Endothelial cell of umbilical vein (primary cell): ENCODE measurements around the gene CXCL10. TPM values are rescaled to one million over a fixed set of nuclear protein-coding genes. Genes with fewer than 3 reads are reported as not detected.

Experiments used
- BruUV-seq: library from RNA; stranded (reverse); fragments of 400-500 nt; replicated peaks from 2 replicates; lab custom pipeline; 2021; lab: Mats Ljungman, UMichigan
- CTCF ChIA-PET: fragments of 300-600, 350-600 bp; sonication (Branson Sonifier 250); formaldehyde crosslinking; loops from one replicate; lab custom pipeline; 2021; ENCODE audit warnings: antibody characterized with exemption, inconsistent platforms; lab: Charles Lee
- POLR2A ChIA-PET: fragments of 300-600, 350-600 bp; sonication (Branson Sonifier 250); formaldehyde crosslinking; loops from one replicate; lab custom pipeline; 2021; ENCODE audit warnings: antibody characterized with exemption, inconsistent platforms; lab: Charles Lee
- DNase-seq: peaks from one replicate; pipeline ENCODE4 v3.0.0-alpha.2; 2011; ENCODE audit warnings: low read depth, low spot score
- FAIRE-seq: peaks from 2 replicates; lab custom pipeline; 2011; peaks lifted over from hg19 to GRCh38; lab: Jason Lieb, UNC
- H2AFZ ChIP-seq: 2 replicates; pipeline ENCODE4 v1.6.0; 2012; ENCODE audit warnings: low read depth, low read length, control low read depth, inconsistent platforms
- H3K27ac ChIP-seq: 2 replicates; pipeline ENCODE4 v1.5.1; 2011; ENCODE audit warnings: low read depth, mild to moderate bottlenecking, control low read depth, low read length, moderate library complexity; ENCODE audit not compliant: insufficient read depth
- H3K27me3 ChIP-seq, 2 experiments: 2 replicates each; pipeline versions ENCODE4 v1.6.0 to v1.6.1; 2011; ENCODE audit warnings: low read length in 2 of 2, mixed read lengths in 1 of 2; ENCODE audit not compliant: control insufficient read depth in 2 of 2, insufficient read depth in 2 of 2
- H3K36me3 ChIP-seq, 2 experiments: 2 replicates in 1 of 2; 3 replicates in 1 of 2; pipeline ENCODE4 v1.5.1; 2011; ENCODE audit warnings: low read length in 2 of 2, mild to moderate bottlenecking in 1 of 2, moderate library complexity in 1 of 2; ENCODE audit not compliant: control insufficient read depth in 2 of 2, insufficient read depth in 2 of 2; ENCODE audit errors: extremely low read depth in 1 of 2
- H3K4me1 ChIP-seq: 3 replicates; pipeline ENCODE4 v1.5.1; 2011; ENCODE audit warnings: mild to moderate bottlenecking, low read length; ENCODE audit not compliant: control insufficient read depth, insufficient read depth; ENCODE audit errors: extremely low read depth
- H3K4me2 ChIP-seq: 2 replicates; pipeline ENCODE4 v1.6.1; 2011; ENCODE audit warnings: low read length, control low read depth, mixed read lengths; ENCODE audit not compliant: insufficient read depth
- H3K4me3 ChIP-seq, 3 experiments: fragments of 200-600 bp in 1 of 3; sonication (generic), shearing (Covaris generic) in 1 of 3; replicated peaks in 1 of 3; 2 replicates each; pipeline ENCODE4 v1.5.1; 2011 to 2016; ENCODE audit warnings: control low read depth in 3 of 3, low read length in 3 of 3, mild to moderate bottlenecking in 2 of 3, inconsistent platforms in 1 of 3, low read depth in 1 of 3, moderate library complexity in 1 of 3; ENCODE audit not compliant: insufficient read depth in 1 of 3
- H3K79me2 ChIP-seq: 2 replicates; pipeline ENCODE4 v1.6.0; 2012; ENCODE audit warnings: low read length, inconsistent platforms; ENCODE audit not compliant: control insufficient read depth, insufficient read depth
- H3K9ac ChIP-seq: replicated peaks from 2 replicates; pipeline ENCODE3; 2011; ENCODE audit warnings: low read length, control low read depth; ENCODE audit not compliant: insufficient read depth; ENCODE audit errors: extremely low read depth
- H3K9me1 ChIP-seq: replicated peaks from 3 replicates; pipeline ENCODE4 v1.6.0; 2011; ENCODE audit warnings: mild to moderate bottlenecking, low read length; ENCODE audit not compliant: control insufficient read depth, insufficient read depth; ENCODE audit errors: extremely low read depth
- H3K9me3 ChIP-seq: replicated peaks from 2 replicates; pipeline ENCODE4 v1.5.1; 2012; ENCODE audit warnings: low read length, inconsistent platforms; ENCODE audit not compliant: control insufficient read depth, insufficient read depth
- H4K20me1 ChIP-seq: replicated peaks from 2 replicates; pipeline ENCODE3; 2011; ENCODE audit warnings: mild to moderate bottlenecking, low read length; ENCODE audit not compliant: control insufficient read depth, insufficient read depth; ENCODE audit errors: extremely low read depth
- EZH2 ChIP-seq: IDR thresholded peaks from 2 replicates; pipeline ENCODE4 v1.6.1; 2012; ENCODE audit warnings: borderline replicate concordance, low read depth, mild to moderate bottlenecking, moderate library complexity, low read length, inconsistent platforms; ENCODE audit not compliant: severe bottlenecking
- FOS ChIP-seq: IDR thresholded peaks from 2 replicates; pipeline ENCODE4 v1.6.1; 2011; ENCODE audit warnings: mild to moderate bottlenecking, low read length, moderate library complexity, borderline replicate concordance; ENCODE audit not compliant: insufficient read depth
- GATA2 ChIP-seq: IDR thresholded peaks from 2 replicates; pipeline ENCODE4 v1.7.0; 2011; ENCODE audit warnings: low read depth, mild to moderate bottlenecking, moderate library complexity, mixed read lengths, low read length; ENCODE audit not compliant: insufficient read length, insufficient read depth
- JUN ChIP-seq: IDR thresholded peaks from 2 replicates; pipeline ENCODE4 v1.6.1; 2011; ENCODE audit warnings: borderline replicate concordance, low read depth; ENCODE audit not compliant: insufficient read length, insufficient read depth
- POLR2A ChIP-seq: IDR thresholded peaks from 2 replicates; pipeline ENCODE4 v1.6.1; 2012; ENCODE audit warnings: low read depth, mild to moderate bottlenecking, control low read depth, low read length
- POLR2AphosphoS5 ChIP-seq: IDR thresholded peaks from 2 replicates; pipeline ENCODE4 v1.6.1; 2012; ENCODE audit warnings: low read depth, mild to moderate bottlenecking, control low read depth, low read length, moderate library complexity; ENCODE audit not compliant: insufficient read depth
- dilution Hi-C: fragments of 300-500 bp; cut with MboI; formaldehyde crosslinking; loops from one replicate; pipeline ENCODE4 v1.15.0; 2019; ENCODE audit warnings: low sequenced_read_pairs; ENCODE audit not compliant: extremely low pct_ligation_motif_present
- intact Hi-C: fragments of 100-400 bp; cut with micrococcal nuclease; formaldehyde crosslinking; loops from one replicate; pipeline ENCODE4 v1.10.0; 2022
- polyA plus RNA-seq, 4 experiments: library from polyadenylated mRNA; depleted of rRNA in 3 of 4; stranded (reverse) in 3 of 4; unstranded in 1 of 4; fragments of >200 nt; gene quantifications; 2 replicates each; pipeline versions ENCODE4 v1.2.1 to v1.2.3, GENCODE V29; 2011 to 2012; ENCODE audit warnings: missing spikeins in 1 of 4
- total RNA-seq: library from RNA; stranded (reverse); gene quantifications from 2 replicates; pipeline ENCODE4 v1.2.3, GENCODE V29; 2021
- TF ChIP-seq, protein P1 (sequence below), 2 donors: IDR thresholded peaks; 1 replicate in 1 of 2; 2 replicates in 1 of 2; pipeline ENCODE4 v1.5.1; 2011; ENCODE audit warnings: low read length in 2 of 2, mild to moderate bottlenecking in 2 of 2, moderate library complexity in 2 of 2, control low read depth in 1 of 2, inconsistent platforms in 1 of 2, low read depth in 1 of 2; ENCODE audit not compliant: insufficient read depth in 1 of 2; ENCODE audit errors: extremely low read depth in 1 of 2
- TF ChIP-seq, protein P2 (sequence below): IDR thresholded peaks from 2 replicates; pipeline ENCODE4 v1.6.1; 2011; ENCODE audit not compliant: insufficient read depth, insufficient read length

Gene CXCL10
- total and polyA plus RNA-seq, 2 donors (not counting 3 experiments of a cell fraction or from before 2014, with no cell fraction given) = 0.18 TPM; not detected in 1

DNA sequence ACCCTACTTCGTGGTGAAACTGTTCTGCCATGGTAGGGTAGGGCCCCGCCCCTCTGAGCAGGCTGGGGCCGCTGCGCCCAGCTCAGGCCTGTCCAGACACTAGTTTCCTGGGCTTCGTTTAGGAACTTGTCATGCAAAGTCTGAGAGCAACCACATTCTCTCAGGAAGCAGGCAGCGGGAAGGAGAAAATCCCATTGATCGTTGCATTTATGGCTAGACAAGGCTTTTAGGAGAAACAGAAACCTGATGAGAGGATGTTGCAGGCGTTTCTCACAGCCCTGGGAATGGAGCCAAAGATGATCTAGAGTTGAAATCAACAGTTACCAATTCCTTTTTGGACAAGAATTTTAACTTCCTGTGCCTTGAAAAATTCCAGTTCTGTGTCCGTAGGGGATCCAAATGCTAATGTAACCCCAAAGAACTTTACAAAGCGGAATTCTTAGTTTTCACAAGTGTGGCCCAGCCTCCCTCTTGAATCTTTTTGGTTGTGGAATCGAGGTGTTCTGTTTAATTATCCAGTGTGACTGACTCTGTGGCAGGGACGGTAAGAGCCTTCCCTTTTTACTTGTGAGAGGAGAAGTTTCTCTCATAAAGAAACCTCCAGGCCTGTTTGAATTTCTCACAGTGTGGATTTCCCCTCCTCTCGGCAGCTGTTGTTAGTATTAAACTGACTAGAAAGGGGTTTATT, 11.5 kb downstream of the CXCL10 start:
- Histone ChIP-seq H3K79me2 (no peaks in the 10 kb centered on the region), H3K4me3 (no peak overlapping the region), H3K9ac (no peak overlapping the region), H3K27me3 (no peaks in the 10 kb centered on the region), H2AFZ (peak overlapping the region; percentile 72), H4K20me1 (no peaks in the 10 kb centered on the region), H3K4me2 (peak overlapping the region; percentile 31), H3K9me1 (no peaks in the 10 kb centered on the region), H3K27ac (no peak overlapping the region), H3K36me3 (no peaks in the 10 kb centered on the region), H3K9me3 (no peaks in the 10 kb centered on the region), H3K4me1 (peaks cover 5% of the 10 kb centered on the region)
- BruUV-seq = no TSS peak
- DNase-seq = peak; percentile 40
- intact Hi-C loops = no loop called here
- ChIA-PET CTCF (interaction anchor here (1.0 kb wide), 1 partner anchor 16 kb away, joined by 4 read pairs; no protein-coding TSS in a partner anchor), POLR2A (no interaction called here)
- FAIRE-seq = no peak
- TF ChIP-seq, protein P1, sequence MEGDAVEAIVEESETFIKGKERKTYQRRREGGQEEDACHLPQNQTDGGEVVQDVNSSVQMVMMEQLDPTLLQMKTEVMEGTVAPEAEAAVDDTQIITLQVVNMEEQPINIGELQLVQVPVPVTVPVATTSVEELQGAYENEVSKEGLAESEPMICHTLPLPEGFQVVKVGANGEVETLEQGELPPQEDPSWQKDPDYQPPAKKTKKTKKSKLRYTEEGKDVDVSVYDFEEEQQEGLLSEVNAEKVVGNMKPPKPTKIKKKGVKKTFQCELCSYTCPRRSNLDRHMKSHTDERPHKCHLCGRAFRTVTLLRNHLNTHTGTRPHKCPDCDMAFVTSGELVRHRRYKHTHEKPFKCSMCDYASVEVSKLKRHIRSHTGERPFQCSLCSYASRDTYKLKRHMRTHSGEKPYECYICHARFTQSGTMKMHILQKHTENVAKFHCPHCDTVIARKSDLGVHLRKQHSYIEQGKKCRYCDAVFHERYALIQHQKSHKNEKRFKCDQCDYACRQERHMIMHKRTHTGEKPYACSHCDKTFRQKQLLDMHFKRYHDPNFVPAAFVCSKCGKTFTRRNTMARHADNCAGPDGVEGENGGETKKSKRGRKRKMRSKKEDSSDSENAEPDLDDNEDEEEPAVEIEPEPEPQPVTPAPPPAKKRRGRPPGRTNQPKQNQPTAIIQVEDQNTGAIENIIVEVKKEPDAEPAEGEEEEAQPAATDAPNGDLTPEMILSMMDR (IDR thresholded peaks at IDR 0.05; ENCODE audit: extremely low read depth in 1 of 2, insufficient read depth in 1 of 2, low read depth in 1 of 2, low read length in 2 of 2) = no peak
- no peak for TF ChIP-seq FOS
- TF ChIP-seq EZH2 = no peak
- no peak for TF ChIP-seq JUN
- no peak for TF ChIP-seq GATA2
- TF ChIP-seq, protein P2, sequence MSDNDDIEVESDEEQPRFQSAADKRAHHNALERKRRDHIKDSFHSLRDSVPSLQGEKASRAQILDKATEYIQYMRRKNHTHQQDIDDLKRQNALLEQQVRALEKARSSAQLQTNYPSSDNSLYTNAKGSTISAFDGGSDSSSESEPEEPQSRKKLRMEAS = no peak
- no peak for TF ChIP-seq POLR2AphosphoS5
- no peak for TF ChIP-seq POLR2A
- dilution Hi-C loops = no loop called here
